ENCODE measurements around the gene TMEM42. TPM values are rescaled to one million over a fixed set of nuclear protein-coding genes. Genes with fewer than 3 reads are reported as not detected.

TMEM42 gene
- total and polyA plus RNA-seq, 9 of the 15 experiments (the other 6 are each of a cell fraction or from before 2014, with no cell fraction given): 0.53 to 1.6 (median 0.98) TPM

GRCh38 chr3:44845528-44846520, 15.9 kb upstream of the TMEM42 start:
- H3K79me2 ChIP-seq (ENCODE audit: control insufficient read depth, insufficient read depth, low read length): no peaks in the 10 kb centered on the region
- H3K4me2 ChIP-seq (ENCODE audit: insufficient read depth, low read length): no peak overlapping the region
- FAIRE-seq: no peak
- H3K36me3 ChIP-seq (ENCODE audit: control insufficient read depth, insufficient read depth, low read length): peaks cover 80% of the 10 kb centered on the region
- no peaks in the 10 kb centered on the region for H3K9me3 ChIP-seq (replicated peaks; ENCODE audit: control insufficient read depth, insufficient read depth, low read depth, low read length)
- TF ChIP-seq TOE1 (IDR thresholded peaks at IDR 0.05; ENCODE audit: borderline replicate concordance) (no peak), TOE1 (CRISPR knock-in tag; IDR thresholded peaks at IDR 0.05; ENCODE audit: borderline replicate concordance, low read depth) (no peak), NFIC (IDR thresholded peaks at IDR 0.05) (no peak), YBX1 (IDR thresholded peaks at IDR 0.05) (no peak), ILK (tag; IDR thresholded peaks at IDR 0.05; ENCODE audit: borderline replicate concordance, low read depth) (no peak), OTX1 (CRISPR knock-in tag; IDR thresholded peaks at IDR 0.05) (no peak), RFX7 (CRISPR knock-in tag; IDR thresholded peaks at IDR 0.05) (no peak), PRPF4 (IDR thresholded peaks at IDR 0.05; ENCODE audit: insufficient read depth, low read depth, low read length, poor library complexity, severe bottlenecking) (no peak), POLR3A (IDR thresholded peaks at IDR 0.05; ENCODE audit: borderline replicate concordance, extremely low read depth, insufficient read depth, insufficient read length) (no peak), GTF3C2 (IDR thresholded peaks at IDR 0.05; ENCODE audit: borderline replicate concordance, extremely low read depth, insufficient read length) (no peak), KLF1 (tag; IDR thresholded peaks at IDR 0.05) (no peak), ZNF140 (CRISPR knock-in tag; IDR thresholded peaks at IDR 0.05) (no peak), ETS2 (tag; IDR thresholded peaks at IDR 0.05; ENCODE audit: borderline replicate concordance, poor library complexity, severe bottlenecking) (no peak), NR3C1 (CRISPR knock-in tag; IDR thresholded peaks at IDR 0.05) (no peak)
- no peak overlapping the region for H3K9ac ChIP-seq (ENCODE audit: insufficient read depth in 1 of 2, low read depth in 2 of 2, low read length in 2 of 2)
- in situ Hi-C loops (cut with MboI): no loop called here
- no peak overlapping the region for H2AFZ ChIP-seq (ENCODE audit: low read depth, low read length)
- no peak overlapping the region for H3K4me3 ChIP-seq
- H3K27me3 ChIP-seq (ENCODE audit: control insufficient read depth in 2 of 2, insufficient read depth in 2 of 2, low read length in 2 of 2): no peaks in the 10 kb centered on the region
- intact Hi-C loops (cut with micrococcal nuclease): no loop called here
- BruUV-seq (replicated peaks): no TSS peak
- WGBS (ENCODE audit: insufficient coverage, low coverage, missing lambda C conversion rate): 85% methylated on average over 7 of the region's 7 CpGs
- no peak for DNase-seq (ENCODE audit: extremely low read depth in 1 of 4, low spot score in 3 of 4)
- no peaks in the 10 kb centered on the region for H3K4me1 ChIP-seq (replicated peaks in 1 of 2; ENCODE audit: control insufficient read depth in 2 of 2, insufficient read depth in 2 of 2, low read length in 2 of 2)
- H3K27ac ChIP-seq (ENCODE audit: extremely low read depth, low read depth, low read length): no peak overlapping the region
- H4K20me1 ChIP-seq (replicated peaks; ENCODE audit: control insufficient read depth, insufficient read depth, low read length): no peaks in the 10 kb centered on the region
- no peak for ATAC-seq
- ChIA-PET POLR2A (interaction anchor here (0.6 to 1.4 kb wide), 4 partner anchors 9 to 1131 kb away, joined by 3 to 5 read pairs (median 4); no protein-coding TSS in a partner anchor), CTCF (ENCODE audit: low intra/inter-chr PET ratio) (no interaction called here)
- no peaks in the 10 kb centered on the region for H3K9me1 ChIP-seq (ENCODE audit: control insufficient read depth, insufficient read depth, low read length)
